CD4-positive, alpha-beta T cell (primary cell): ENCODE measurements around the gene GPR160. TPM values are rescaled to one million over a fixed set of nuclear protein-coding genes. Genes with fewer than 3 reads are reported as not detected.

ENCODE experiments used
- ATAC-seq: fragments of 200-7000 bp; cut with Tn5 transposase; one replicate; pipeline ENCODE4 v1.10.0; 2022; ENCODE audit warnings: mild to moderate bottlenecking; ENCODE audit not compliant: poor library complexity
- CTCF ChIA-PET: fragments of 350-600 bp; sonication (Branson Sonifier 250); formaldehyde crosslinking; loops from one replicate; lab custom pipeline; 2021; ENCODE audit warnings: antibody characterized with exemption, inconsistent platforms; lab: Charles Lee
- POLR2A ChIA-PET: fragments of 350-600 bp; sonication (Branson Sonifier 250); formaldehyde crosslinking; loops from one replicate; lab custom pipeline; 2021; ENCODE audit warnings: antibody characterized with exemption, inconsistent platforms; lab: Charles Lee
- DNase-seq, 14 experiments: peaks; one replicate each; pipeline ENCODE4 v3.0.0-alpha.2; 2013 to 2020; ENCODE audit warnings: mixed read lengths in 2 of 14
- H3K27ac ChIP-seq, 2 donors: one replicate each; pipeline versions ENCODE4 v1.5.1 to v1.7.0; 2013; ENCODE audit warnings: low read length in 2 of 2, low read depth in 1 of 2, mild to moderate bottlenecking in 1 of 2
- H3K27me3 ChIP-seq, 2 experiments: 1 replicate in 1 of 2; 2 replicates in 1 of 2; pipeline versions ENCODE4 v1.6.1 to v1.7.0; 2013; ENCODE audit warnings: low read length in 2 of 2, control low read depth in 1 of 2, mild to moderate bottlenecking in 1 of 2, moderate library complexity in 1 of 2; ENCODE audit not compliant: insufficient read depth in 2 of 2, control insufficient read depth in 1 of 2
- H3K36me3 ChIP-seq: one replicate; pipeline ENCODE4 v1.6.1; 2013; ENCODE audit warnings: low read length, control low read depth; ENCODE audit not compliant: insufficient read depth
- H3K4me1 ChIP-seq: one replicate; pipeline ENCODE4 v1.6.1; 2013; ENCODE audit warnings: low read length, control low read depth; ENCODE audit not compliant: insufficient read depth
- H3K4me3 ChIP-seq: one replicate; pipeline ENCODE4 v1.5.1; 2013; ENCODE audit warnings: mild to moderate bottlenecking, low read length, moderate library complexity
- H3K9me3 ChIP-seq, 2 experiments: 1 replicate in 1 of 2; 2 replicates in 1 of 2; pipeline versions ENCODE4 v1.6.1 to v1.7.0; 2013; ENCODE audit warnings: low read length in 2 of 2, mild to moderate bottlenecking in 2 of 2, control low read depth in 1 of 2, moderate library complexity in 1 of 2; ENCODE audit not compliant: control insufficient read depth in 1 of 2, insufficient read depth in 1 of 2
- H3K27ac Mint-ChIP-seq: one replicate; pipeline ENCODE4 v1.8.0; 2020; ENCODE audit warnings: mixed read lengths
- H3K27me3 Mint-ChIP-seq: one replicate; pipeline ENCODE4 v1.8.0; 2021; ENCODE audit warnings: mixed read lengths
- H3K36me3 Mint-ChIP-seq: one replicate; pipeline ENCODE4 v1.8.0; 2021; ENCODE audit warnings: low read depth, mixed read lengths
- H3K4me1 Mint-ChIP-seq: one replicate; pipeline ENCODE4 v1.8.0; 2021; ENCODE audit warnings: low read depth, mixed read lengths
- H3K4me3 Mint-ChIP-seq: one replicate; pipeline ENCODE4 v1.8.0; 2020; ENCODE audit warnings: mild to moderate bottlenecking, mixed read lengths
- H3K9me3 Mint-ChIP-seq: one replicate; pipeline ENCODE4 v1.8.0; 2020; ENCODE audit warnings: mixed read lengths
- intact Hi-C, 2 experiments: fragments of 100-400 bp; cut with DNase I in 1 of 2; cut with micrococcal nuclease in 1 of 2; formaldehyde crosslinking; loops; one replicate each; pipeline versions ENCODE4 v1.15.1 to v1.9.0; 2023 to 2025; cut with DNase I, micrococcal nuclease
- total RNA-seq, 174 experiments: library from RNA in 2 of 174; stranded (reverse) in 2 of 174; gene quantifications; one replicate each; pipeline ENCODE4 v1.2.3 and lab custom pipeline; 2021 to 2026
- TF ChIP-seq, protein P1 (sequence below): fragments of 200-600 bp; IDR thresholded peaks from one replicate; pipeline ENCODE4 v1.8.0; 2022; ENCODE audit warnings: antibody characterized with exemption, mild to moderate bottlenecking

Gene GPR160
- total RNA-seq, 2 experiments from 2014 or later = 5.7 TPM

DNA sequence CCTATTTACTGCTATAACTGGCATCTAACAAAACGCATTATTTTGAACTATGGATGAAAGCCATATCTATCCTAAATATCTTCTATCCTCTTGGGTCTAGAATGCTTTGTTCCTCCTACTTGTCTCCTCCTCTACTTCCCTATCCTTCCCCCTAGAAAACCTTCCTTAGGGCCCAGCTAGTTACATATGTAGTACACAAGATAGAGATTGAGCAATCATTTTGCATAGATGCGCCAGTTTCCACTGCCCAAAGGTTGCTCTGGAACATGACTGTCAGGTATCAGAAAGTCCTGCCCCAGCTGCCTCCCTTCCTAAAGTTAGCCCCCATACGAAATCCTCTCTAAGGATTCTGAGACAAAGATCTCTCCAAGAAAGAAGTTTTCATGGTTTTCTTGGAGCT is 55.1 kb downstream of the GPR160 start:
- Mint-ChIP-seq H3K4me3 (no peak overlapping the region), H3K27ac (peak overlapping the region; percentile 78), H3K9me3 (no peaks in the 10 kb centered on the region), H3K36me3 (peaks cover 85% of the 10 kb centered on the region), H3K27me3 (no peaks in the 10 kb centered on the region), H3K4me1 (peaks cover 17% of the 10 kb centered on the region)
- no peaks in the 10 kb centered on the region for H3K9me3 ChIP-seq
- DNase-seq (no peak), ATAC-seq (no peak)
- ChIA-PET CTCF (no interaction called here), POLR2A (no interaction called here)
- no peak overlapping the region for H3K27ac ChIP-seq
- peaks cover 82% of the 10 kb centered on the region for H3K36me3 ChIP-seq
- H3K4me1 ChIP-seq = no peaks in the 10 kb centered on the region
- TF ChIP-seq, protein P1, sequence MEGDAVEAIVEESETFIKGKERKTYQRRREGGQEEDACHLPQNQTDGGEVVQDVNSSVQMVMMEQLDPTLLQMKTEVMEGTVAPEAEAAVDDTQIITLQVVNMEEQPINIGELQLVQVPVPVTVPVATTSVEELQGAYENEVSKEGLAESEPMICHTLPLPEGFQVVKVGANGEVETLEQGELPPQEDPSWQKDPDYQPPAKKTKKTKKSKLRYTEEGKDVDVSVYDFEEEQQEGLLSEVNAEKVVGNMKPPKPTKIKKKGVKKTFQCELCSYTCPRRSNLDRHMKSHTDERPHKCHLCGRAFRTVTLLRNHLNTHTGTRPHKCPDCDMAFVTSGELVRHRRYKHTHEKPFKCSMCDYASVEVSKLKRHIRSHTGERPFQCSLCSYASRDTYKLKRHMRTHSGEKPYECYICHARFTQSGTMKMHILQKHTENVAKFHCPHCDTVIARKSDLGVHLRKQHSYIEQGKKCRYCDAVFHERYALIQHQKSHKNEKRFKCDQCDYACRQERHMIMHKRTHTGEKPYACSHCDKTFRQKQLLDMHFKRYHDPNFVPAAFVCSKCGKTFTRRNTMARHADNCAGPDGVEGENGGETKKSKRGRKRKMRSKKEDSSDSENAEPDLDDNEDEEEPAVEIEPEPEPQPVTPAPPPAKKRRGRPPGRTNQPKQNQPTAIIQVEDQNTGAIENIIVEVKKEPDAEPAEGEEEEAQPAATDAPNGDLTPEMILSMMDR = no peak
- no peak overlapping the region for H3K4me3 ChIP-seq
- intact Hi-C loops = no loop called here
- no peaks in the 10 kb centered on the region for H3K27me3 ChIP-seq

- POLR2A ChIA-PET = interaction anchor here (0.6 kb wide), 1 partner anchor 75 kb away, joined by 3 read pairs; no protein-coding TSS in a partner anchor
These were observed 58.0 kb downstream of the GPR160 start for GRCh38 chr3:170095771-170096170.

DNA sequence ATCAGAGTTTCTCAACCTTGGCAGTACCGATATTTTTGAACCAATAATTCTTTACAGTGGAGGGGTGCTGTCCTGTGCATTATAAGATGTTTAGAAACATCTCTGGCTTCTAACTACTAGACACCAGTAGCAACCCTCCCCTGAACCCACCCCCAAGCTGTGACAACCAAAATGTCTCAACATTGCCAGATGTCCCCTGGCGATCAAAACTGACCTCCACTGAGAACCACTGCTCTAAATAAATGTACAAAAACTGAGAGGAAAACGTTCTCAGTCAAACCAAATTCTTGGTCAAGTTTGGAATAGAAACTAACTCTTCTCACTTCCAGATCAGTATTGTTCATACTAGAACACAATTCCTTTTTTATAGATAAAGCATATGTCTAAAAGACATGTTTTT is 58.5 kb downstream of the GPR160 start:
- no peaks in the 10 kb centered on the region for H3K9me3 Mint-ChIP-seq
- intact Hi-C loops = loop anchor here in 1 of 2 experiments (5.0 kb wide), 1 partner anchor 71 kb away; no protein-coding TSS in a partner anchor
- no peak overlapping the region for H3K27ac Mint-ChIP-seq
- Histone ChIP-seq H3K27me3 (no peaks in the 10 kb centered on the region), H3K36me3 (peaks cover 87% of the 10 kb centered on the region), H3K4me1 (no peaks in the 10 kb centered on the region), H3K4me3 (no peak overlapping the region), H3K9me3 (no peaks in the 10 kb centered on the region), H3K27ac (no peak overlapping the region)
- ATAC-seq (no peak), DNase-seq (no peak)
- H3K4me1 Mint-ChIP-seq = peaks cover 8% of the 10 kb centered on the region
- ChIA-PET POLR2A (interaction anchor here (0.6 kb wide), 1 partner anchor 75 kb away, joined by 3 read pairs; no protein-coding TSS in a partner anchor), CTCF (no interaction called here)
- peaks cover 94% of the 10 kb centered on the region for H3K36me3 Mint-ChIP-seq
- H3K4me3 Mint-ChIP-seq = no peak overlapping the region
- H3K27me3 Mint-ChIP-seq = no peaks in the 10 kb centered on the region
- TF ChIP-seq, protein P1 = no peak

More at GRCh38 chr3:170095771-170096170, 58.0 kb downstream of the GPR160 start:
- TF ChIP-seq, protein P1 = no peak
- Histone ChIP-seq H3K27me3 (no peaks in the 10 kb centered on the region), H3K36me3 (peaks cover 86% of the 10 kb centered on the region), H3K27ac (no peak overlapping the region), H3K4me1 (no peaks in the 10 kb centered on the region), H3K9me3 (no peaks in the 10 kb centered on the region), H3K4me3 (no peak overlapping the region)
- Mint-ChIP-seq H3K27me3 (no peaks in the 10 kb centered on the region), H3K4me3 (no peak overlapping the region), H3K4me1 (peaks cover 12% of the 10 kb centered on the region), H3K36me3 (peaks cover 94% of the 10 kb centered on the region), H3K9me3 (no peaks in the 10 kb centered on the region), H3K27ac (peak overlapping the region; percentile 55)
- ATAC-seq (no peak), DNase-seq (no peak)
- CTCF ChIA-PET = no interaction called here
- intact Hi-C loops = loop anchor here in 1 of 2 experiments (5.0 kb wide), 1 partner anchor 72 kb away; no protein-coding TSS in a partner anchor
